Hindlimb muscle (tissue), 1 donor: ENCODE measurements around the gene CTXND2. TPM values are rescaled to one million over a fixed set of nuclear protein-coding genes. Genes with fewer than 3 reads are reported as not detected.

Experiments
- polyA plus RNA-seq: library from polyadenylated mRNA; unstranded; fragments of 120-200 nt; gene quantifications from one replicate; pipeline ENCODE4 v1.2.1, GENCODE V29; 2013; ENCODE audit not compliant: insufficient read length

The CTXND2 gene
- polyA plus RNA-seq, 1 donor: not detected

Other genes with a start within 250 kb of the CTXND2 start
- 19.7 TPM for gene GOLPH3L, start 190.0 kb upstream of the CTXND2 start, polyA plus RNA-seq
- not detected for gene HORMAD1, start 166.2 kb upstream of the CTXND2 start, polyA plus RNA-seq
- gene CTSS, start 121.4 kb upstream of the CTXND2 start, polyA plus RNA-seq: 19.2 TPM
- gene CTSK, start 78.9 kb upstream of the CTXND2 start, polyA plus RNA-seq: 44.8 TPM
- 34.4 TPM for gene ARNT, start 10.5 kb upstream of the CTXND2 start, polyA plus RNA-seq
- gene SETDB1, start 39.2 kb downstream of the CTXND2 start, polyA plus RNA-seq: 45.0 TPM
- gene CERS2, start 87.7 kb downstream of the CTXND2 start, polyA plus RNA-seq: 69.0 TPM
- gene ANXA9, start 95.2 kb downstream of the CTXND2 start, polyA plus RNA-seq: 3.8 TPM
- gene MINDY1, start 119.8 kb downstream of the CTXND2 start, polyA plus RNA-seq: 24.4 TPM
- gene PRUNE1, start 121.3 kb downstream of the CTXND2 start, polyA plus RNA-seq: 27.1 TPM
- 1.1 TPM for gene BNIPL, start 149.4 kb downstream of the CTXND2 start, polyA plus RNA-seq
- gene C1orf56, start 160.6 kb downstream of the CTXND2 start, polyA plus RNA-seq: 6.0 TPM
- 60.6 TPM for gene CDC42SE1, start 172.5 kb downstream of the CTXND2 start, polyA plus RNA-seq
- gene MLLT11, start 173.3 kb downstream of the CTXND2 start, polyA plus RNA-seq: 11.1 TPM
- gene GABPB2, start 183.6 kb downstream of the CTXND2 start, polyA plus RNA-seq: 7.0 TPM